Keratinocyte (primary cell): ENCODE results near the gene UBE2I.

Experiments
- EZH2 ChIP-seq: IDR thresholded peaks from one replicate; pipeline ENCODE4 v1.6.1; 2012; ENCODE audit warnings: inconsistent platforms, mild to moderate bottlenecking, low read length, moderate library complexity
- TF ChIP-seq, protein P1 (sequence below), 3 experiments: IDR thresholded peaks in 1 of 3; conservative IDR thresholded peaks in 1 of 3; optimal IDR thresholded peaks in 1 of 3; 2 replicates in 2 of 3; 3 replicates in 1 of 3; pipeline versions ENCODE3 to v1.5.1; 2011; ENCODE audit warnings: low read length in 3 of 3, mild to moderate bottlenecking in 3 of 3, moderate library complexity in 2 of 3, control low read depth in 1 of 3, inconsistent platforms in 1 of 3; ENCODE audit not compliant: insufficient read depth in 2 of 3; ENCODE audit errors: extremely low read depth in 1 of 3

DNA sequence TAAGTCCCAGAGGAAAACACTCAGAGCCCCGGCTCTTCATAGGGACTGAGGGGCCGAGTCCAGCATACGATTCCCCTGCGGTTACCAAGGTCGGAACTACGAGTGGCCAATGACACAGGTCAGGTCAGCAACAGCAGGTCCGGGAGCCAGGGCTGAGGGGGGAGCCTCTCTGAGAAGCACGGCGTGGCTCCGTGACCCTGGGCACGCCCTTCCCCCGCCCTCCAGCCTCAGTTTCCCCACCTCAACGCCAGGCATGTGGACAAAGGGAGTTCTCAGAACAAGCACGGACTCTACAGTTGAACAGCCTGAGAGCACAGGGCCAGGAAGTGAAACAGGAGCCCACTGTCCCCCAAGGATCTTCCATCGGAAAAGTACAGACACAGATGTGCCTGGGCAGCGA lies 27.9 kb upstream of the UBE2I start:
- TF ChIP-seq, protein P1, sequence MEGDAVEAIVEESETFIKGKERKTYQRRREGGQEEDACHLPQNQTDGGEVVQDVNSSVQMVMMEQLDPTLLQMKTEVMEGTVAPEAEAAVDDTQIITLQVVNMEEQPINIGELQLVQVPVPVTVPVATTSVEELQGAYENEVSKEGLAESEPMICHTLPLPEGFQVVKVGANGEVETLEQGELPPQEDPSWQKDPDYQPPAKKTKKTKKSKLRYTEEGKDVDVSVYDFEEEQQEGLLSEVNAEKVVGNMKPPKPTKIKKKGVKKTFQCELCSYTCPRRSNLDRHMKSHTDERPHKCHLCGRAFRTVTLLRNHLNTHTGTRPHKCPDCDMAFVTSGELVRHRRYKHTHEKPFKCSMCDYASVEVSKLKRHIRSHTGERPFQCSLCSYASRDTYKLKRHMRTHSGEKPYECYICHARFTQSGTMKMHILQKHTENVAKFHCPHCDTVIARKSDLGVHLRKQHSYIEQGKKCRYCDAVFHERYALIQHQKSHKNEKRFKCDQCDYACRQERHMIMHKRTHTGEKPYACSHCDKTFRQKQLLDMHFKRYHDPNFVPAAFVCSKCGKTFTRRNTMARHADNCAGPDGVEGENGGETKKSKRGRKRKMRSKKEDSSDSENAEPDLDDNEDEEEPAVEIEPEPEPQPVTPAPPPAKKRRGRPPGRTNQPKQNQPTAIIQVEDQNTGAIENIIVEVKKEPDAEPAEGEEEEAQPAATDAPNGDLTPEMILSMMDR (optimal IDR thresholded peaks at IDR 0.05 in 1 of 3, IDR thresholded peaks at IDR 0.05 in 1 of 3, conservative IDR thresholded peaks at IDR 0.05 in 1 of 3; ENCODE audit: extremely low read depth in 1 of 3, insufficient read depth in 2 of 3, low read length in 3 of 3), result no peak
- no peak for TF ChIP-seq EZH2
